Chondrocyte (in vitro differentiated cells): Measurements from ENCODE around the gene SOWAHD. TPM values are rescaled to one million over a fixed set of nuclear protein-coding genes. Genes with fewer than 3 reads are reported as not detected.

Source experiments
- DNase-seq: peaks from one replicate; pipeline ENCODE4 v3.0.0; 2021; ENCODE audit warnings: mixed read lengths, low spot score
- H3K27ac Mint-ChIP-seq: one replicate; pipeline ENCODE4 v1.8.0; 2021; ENCODE audit warnings: mild to moderate bottlenecking, moderate library complexity, mixed read lengths; ENCODE audit not compliant: unreplicated experiment
- H3K27me3 Mint-ChIP-seq: 2 replicates; pipeline ENCODE4 v1.8.0; 2021; ENCODE audit warnings: low read depth, mixed read lengths
- H3K36me3 Mint-ChIP-seq: 2 replicates; pipeline ENCODE4 v1.8.0; 2021; ENCODE audit warnings: low read depth, mixed read lengths
- H3K4me1 Mint-ChIP-seq: 2 replicates; pipeline ENCODE4 v1.8.0; 2021; ENCODE audit warnings: low read depth, mild to moderate bottlenecking, mixed read lengths
- H3K4me3 Mint-ChIP-seq: one replicate; pipeline ENCODE4 v1.8.0; 2021; ENCODE audit warnings: mild to moderate bottlenecking, moderate library complexity, mixed read lengths; ENCODE audit not compliant: unreplicated experiment
- H3K9me3 Mint-ChIP-seq: 2 replicates; pipeline ENCODE4 v1.8.0; 2021; ENCODE audit warnings: low read depth, mixed read lengths
- CTCF ChIP-seq: fragments of 200-600 bp; sonication (generic); IDR thresholded peaks from 2 replicates; pipeline ENCODE4 v1.5.0; 2021; ENCODE audit warnings: antibody characterized with exemption, mild to moderate bottlenecking, moderate library complexity
- total RNA-seq: library from RNA; stranded (reverse); gene quantifications from 3 replicates; pipeline ENCODE4 v1.2.1, GENCODE V29; 2021

The SOWAHD gene
- total RNA-seq, 1 donor from 2014 or later = 0.40 TPM

GRCh38 chrX:119775517-119776238 lies 17.3 kb downstream of the SOWAHD start:
- Mint-ChIP-seq H3K4me3 (no peak overlapping the region), H3K9me3 (no peaks in the 10 kb centered on the region), H3K4me1 (no peaks in the 10 kb centered on the region), H3K27ac (no peak overlapping the region), H3K27me3 (no peaks in the 10 kb centered on the region), H3K36me3 (no peaks in the 10 kb centered on the region)
- DNase-seq = no peak
- no peak for TF ChIP-seq CTCF

- no peaks in the 10 kb centered on the region for H3K27me3 Mint-ChIP-seq
- no peaks in the 10 kb centered on the region for H3K36me3 Mint-ChIP-seq
- no peak overlapping the region for H3K4me3 Mint-ChIP-seq
- no peak overlapping the region for H3K27ac Mint-ChIP-seq
- DNase-seq = no peak
- TF ChIP-seq CTCF = no peak
- no peaks in the 10 kb centered on the region for H3K4me1 Mint-ChIP-seq
- peaks cover 3% of the 10 kb centered on the region for H3K9me3 Mint-ChIP-seq
These were observed 20.4 kb downstream of the SOWAHD start for GRCh38 chrX:119778829-119779228.

- peaks cover 3% of the 10 kb centered on the region for H3K9me3 Mint-ChIP-seq
- H3K4me1 Mint-ChIP-seq = peaks cover 8% of the 10 kb centered on the region
- TF ChIP-seq CTCF = no peak
- H3K36me3 Mint-ChIP-seq = no peaks in the 10 kb centered on the region
- no peaks in the 10 kb centered on the region for H3K27me3 Mint-ChIP-seq
- no peak overlapping the region for H3K27ac Mint-ChIP-seq
- no peak overlapping the region for H3K4me3 Mint-ChIP-seq
- DNase-seq = no peak
These were observed 24.6 kb downstream of the SOWAHD start for GRCh38 chrX:119783026-119783425.

- Mint-ChIP-seq H3K4me1 (peaks cover 22% of the 10 kb centered on the region), H3K27me3 (no peaks in the 10 kb centered on the region), H3K9me3 (peaks cover 3% of the 10 kb centered on the region), H3K36me3 (peaks cover 5% of the 10 kb centered on the region), H3K4me3 (no peak overlapping the region), H3K27ac (no peak overlapping the region)
- no peak for DNase-seq
- peak; percentile 71 for TF ChIP-seq CTCF
These were observed 26.5 kb downstream of the SOWAHD start for GRCh38 chrX:119784747-119785446.

GRCh38 chrX:119790977-119791436 lies 32.6 kb downstream of the SOWAHD start:
- no peak for DNase-seq
- H3K4me3 Mint-ChIP-seq = peak overlapping the region; percentile 89
- peaks cover 5% of the 10 kb centered on the region for H3K36me3 Mint-ChIP-seq
- H3K27me3 Mint-ChIP-seq = no peaks in the 10 kb centered on the region
- H3K9me3 Mint-ChIP-seq = peaks cover 3% of the 10 kb centered on the region
- peak overlapping the region; percentile 96 for H3K27ac Mint-ChIP-seq
- peaks cover 32% of the 10 kb centered on the region for H3K4me1 Mint-ChIP-seq
- peak; percentile 54 for TF ChIP-seq CTCF
